ENCODE measurements around the gene OPA1.

DNA sequence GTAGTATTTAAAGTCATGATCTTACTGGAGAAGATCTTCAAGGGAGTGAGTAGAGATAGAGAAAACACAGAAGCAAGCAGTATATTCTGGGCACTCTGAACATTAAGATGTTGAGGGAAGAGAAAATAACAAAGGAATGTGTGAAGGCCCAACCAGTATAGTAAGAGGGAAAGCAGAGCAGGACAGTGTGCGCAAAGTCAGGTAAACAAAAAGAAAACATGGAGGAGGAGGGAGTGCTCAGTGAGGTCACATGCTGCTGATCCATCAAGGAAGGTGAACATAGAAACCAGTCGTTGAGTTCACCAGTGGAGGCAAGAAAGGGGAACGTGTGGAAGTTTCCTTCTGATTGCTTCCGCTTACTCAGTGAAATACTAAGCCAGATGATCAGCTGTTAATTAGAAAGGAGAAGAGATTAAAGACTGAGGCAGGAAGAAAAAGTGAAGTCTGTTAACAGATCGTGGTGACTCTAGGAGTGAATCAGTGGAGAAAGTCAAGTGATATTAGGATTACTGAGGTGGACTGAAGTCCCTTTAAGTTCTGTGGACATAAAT is 47.2 kb downstream of the OPA1 start:
- no peak for TF ChIP-seq POLR2A (IDR thresholded peaks at IDR 0.05)
- TF ChIP-seq, protein P1, sequence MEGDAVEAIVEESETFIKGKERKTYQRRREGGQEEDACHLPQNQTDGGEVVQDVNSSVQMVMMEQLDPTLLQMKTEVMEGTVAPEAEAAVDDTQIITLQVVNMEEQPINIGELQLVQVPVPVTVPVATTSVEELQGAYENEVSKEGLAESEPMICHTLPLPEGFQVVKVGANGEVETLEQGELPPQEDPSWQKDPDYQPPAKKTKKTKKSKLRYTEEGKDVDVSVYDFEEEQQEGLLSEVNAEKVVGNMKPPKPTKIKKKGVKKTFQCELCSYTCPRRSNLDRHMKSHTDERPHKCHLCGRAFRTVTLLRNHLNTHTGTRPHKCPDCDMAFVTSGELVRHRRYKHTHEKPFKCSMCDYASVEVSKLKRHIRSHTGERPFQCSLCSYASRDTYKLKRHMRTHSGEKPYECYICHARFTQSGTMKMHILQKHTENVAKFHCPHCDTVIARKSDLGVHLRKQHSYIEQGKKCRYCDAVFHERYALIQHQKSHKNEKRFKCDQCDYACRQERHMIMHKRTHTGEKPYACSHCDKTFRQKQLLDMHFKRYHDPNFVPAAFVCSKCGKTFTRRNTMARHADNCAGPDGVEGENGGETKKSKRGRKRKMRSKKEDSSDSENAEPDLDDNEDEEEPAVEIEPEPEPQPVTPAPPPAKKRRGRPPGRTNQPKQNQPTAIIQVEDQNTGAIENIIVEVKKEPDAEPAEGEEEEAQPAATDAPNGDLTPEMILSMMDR (IDR thresholded peaks at IDR 0.05): no peak
